K562 (cell line): ENCODE data around the gene TRIM27. TPM values are rescaled to one million over a fixed set of nuclear protein-coding genes. Genes with fewer than 3 reads are reported as not detected.

Experiments used
- ELF4 ChIP-seq: fragments of 450-650 bp; formaldehyde crosslinking; IDR thresholded peaks from 2 replicates; pipeline ENCODE4 v1.4.0; 2022; ENCODE audit warnings: missing genetic modification characterization
- GTF2F1 ChIP-seq: IDR thresholded peaks from 2 replicates; pipeline ENCODE4 v1.6.1; 2011; ENCODE audit warnings: low read depth, low read length, improper control_type of control experiment
- MCM7 ChIP-seq, 2 experiments: fragments of 450-650 bp; IDR thresholded peaks; 2 replicates each; pipeline ENCODE4 v1.6.1; 2016 to 2018
- NFRKB ChIP-seq: fragments of 450-650 bp; IDR thresholded peaks from 2 replicates; pipeline ENCODE4 v1.6.1; 2016; ENCODE audit warnings: low read depth
- SIRT6 ChIP-seq: IDR thresholded peaks from one replicate; pipeline ENCODE4 v1.6.1; 2012; ENCODE audit warnings: low read depth, mild to moderate bottlenecking, control low read depth, inconsistent platforms, low read length, moderate library complexity
- THAP12 ChIP-seq: fragments of 250-450 bp; sonication (Bioruptor Pico); IDR thresholded peaks from 2 replicates; pipeline ENCODE4 v1.9.0; 2021; ENCODE audit warnings: mild to moderate bottlenecking, inconsistent platforms
- THRA ChIP-seq: fragments of 450-650 bp; IDR thresholded peaks from 2 replicates; pipeline ENCODE4 v1.6.1; 2017; ENCODE audit warnings: mild to moderate bottlenecking, moderate library complexity
- TOE1 ChIP-seq, 2 experiments: fragments of 450-650 bp in 1 of 2; sonication (generic) in 1 of 2; formaldehyde crosslinking in 1 of 2; IDR thresholded peaks; 2 replicates each; pipeline versions ENCODE4 v1.7.1 to v1.8.0; 2016 to 2022; ENCODE audit warnings: borderline replicate concordance in 2 of 2, mild to moderate bottlenecking in 2 of 2, antibody characterized with exemption in 1 of 2, inconsistent platforms in 1 of 2, low read depth in 1 of 2, missing genetic modification reagents in 1 of 2, moderate library complexity in 1 of 2
- TRIM25 ChIP-seq: fragments of 450-650 bp; IDR thresholded peaks from 2 replicates; pipeline ENCODE4 v1.7.0; 2016; ENCODE audit warnings: borderline replicate concordance
- TSC22D4 ChIP-seq: fragments of 450-650 bp; IDR thresholded peaks from 2 replicates; pipeline ENCODE4 v1.6.1; 2016; ENCODE audit warnings: missing genetic modification characterization, missing biosample characterization, control low read depth
- YY1 ChIP-seq, 3 experiments: IDR thresholded peaks; 2 replicates each; pipeline ENCODE4 v1.6.1; 2011; ENCODE audit warnings: low read length in 2 of 3, mild to moderate bottlenecking in 2 of 3, moderate library complexity in 2 of 3, borderline replicate concordance in 1 of 3, control low read depth in 1 of 3, low read depth in 1 of 3; ENCODE audit not compliant: insufficient read depth in 3 of 3, insufficient replicate concordance in 2 of 3, control insufficient read depth in 1 of 3, insufficient read length in 1 of 3; ENCODE audit errors: extremely low read depth in 1 of 3
- ZBTB7A ChIP-seq: IDR thresholded peaks from 2 replicates; pipeline ENCODE4 v1.6.1; 2011; ENCODE audit warnings: low read depth, mild to moderate bottlenecking, low read length, moderate library complexity, borderline replicate concordance; ENCODE audit not compliant: control insufficient read depth
- ZNF274 ChIP-seq: IDR thresholded peaks from 2 replicates; pipeline ENCODE4 v1.6.1; 2011; ENCODE audit warnings: low read depth, mild to moderate bottlenecking, low read length, moderate library complexity, borderline replicate concordance
- ZNF609 ChIP-seq: sonication (generic); formaldehyde crosslinking; IDR thresholded peaks from 2 replicates; pipeline ENCODE4 v1.8.1; 2023; ENCODE audit warnings: missing genetic modification reagents, mild to moderate bottlenecking, borderline replicate concordance
- ZNF668 ChIP-seq: fragments of 250-450 bp; sonication (Bioruptor Pico); IDR thresholded peaks from 2 replicates; pipeline ENCODE4 v1.8.0; 2022; ENCODE audit warnings: mild to moderate bottlenecking, inconsistent platforms
- polyA plus RNA-seq, 8 experiments: library from polyadenylated mRNA; depleted of rRNA in 4 of 8; stranded (reverse) in 5 of 8; unstranded in 3 of 8; fragments of >200 nt; fragmentation: Nextera tagmentation in 2 of 8; fragmentation: Illumina TruSeq in 1 of 8; extraction: Ambion mirVana in 2 of 8; extraction: Trizol in 1 of 8; gene quantifications; 2 replicates each; pipeline versions ENCODE4 v1.2.1 to v1.2.3, GENCODE V29; 2011 to 2014; ENCODE audit warnings: inconsistent platforms in 1 of 8, missing spikeins in 1 of 8
- total RNA-seq, 7 experiments: library from RNA; depleted of rRNA in 6 of 7; stranded (reverse); fragments of >200 nt in 6 of 7; fragmentation: Illumina TruSeq in 2 of 7; extraction: Trizol in 2 of 7; gene quantifications; 2 replicates each; pipeline versions ENCODE4 v1.2.1 to v1.2.3, GENCODE V29; 2011 to 2021; ENCODE audit warnings: low replicate concordance in 1 of 7

TRIM27 gene
- total and polyA plus RNA-seq, 9 of the 15 experiments (the other 6 are each of a cell fraction or from before 2014, with no cell fraction given): 37.7 to 235 (median 122) TPM

GRCh38 chr6:28863604-28864325 lies 60.0 kb downstream of the TRIM27 start (continued):
- no peak for TF ChIP-seq TRIM25
- peak; percentile 29; the same call in 1 of the 2 replicates for TF ChIP-seq ZBTB7A
- no peak for TF ChIP-seq MCM7 (IDR thresholded peaks at IDR 0.05)
- peak; percentile 83 for TF ChIP-seq TOE1 (IDR thresholded peaks at IDR 0.05; ENCODE audit: borderline replicate concordance)
- peak; percentile 32; the same call in 1 of the 2 replicates for TF ChIP-seq TOE1 (CRISPR knock-in tag; IDR thresholded peaks at IDR 0.05; ENCODE audit: borderline replicate concordance, low read depth)
- TF ChIP-seq ZNF609 (CRISPR knock-in tag): no peak
- TF ChIP-seq THRA: no peak
- TF ChIP-seq THAP12 (CRISPR knock-in tag): no peak
- peak in 2 of 3 experiments; percentile 22 to 70 for TF ChIP-seq YY1 (IDR thresholded peaks at IDR 0.05; ENCODE audit: borderline replicate concordance in 1 of 3, control insufficient read depth in 1 of 3, extremely low read depth in 1 of 3, insufficient read depth in 3 of 3, insufficient read length in 1 of 3, insufficient replicate concordance in 2 of 3, low read depth in 1 of 3, low read length in 2 of 3)
- TF ChIP-seq ZNF274: 0 out of 2 replicates have a peak, but pooled peaks have one; percentile 35
- TF ChIP-seq TSC22D4 (tag): no peak
- no peak for TF ChIP-seq ELF4 (CRISPR knock-in tag)
- TF ChIP-seq GTF2F1: peak; percentile 65; the same call in 1 of the 2 replicates
- TF ChIP-seq SIRT6: no peak
- TF ChIP-seq ZNF668 (CRISPR knock-in tag): no peak
- TF ChIP-seq NFRKB: peak; percentile 71
